ENCODE measurements around the gene RDX.
A peak's percentile ranks its signal among the peaks of the same experiment; 100 is the strongest.
"Not testable (repeated sequence)": the region's sequence is repeated elsewhere in the genome, so short reads cannot be mapped to it uniquely, and the experiment has no call there.

RDX gene

DNA sequence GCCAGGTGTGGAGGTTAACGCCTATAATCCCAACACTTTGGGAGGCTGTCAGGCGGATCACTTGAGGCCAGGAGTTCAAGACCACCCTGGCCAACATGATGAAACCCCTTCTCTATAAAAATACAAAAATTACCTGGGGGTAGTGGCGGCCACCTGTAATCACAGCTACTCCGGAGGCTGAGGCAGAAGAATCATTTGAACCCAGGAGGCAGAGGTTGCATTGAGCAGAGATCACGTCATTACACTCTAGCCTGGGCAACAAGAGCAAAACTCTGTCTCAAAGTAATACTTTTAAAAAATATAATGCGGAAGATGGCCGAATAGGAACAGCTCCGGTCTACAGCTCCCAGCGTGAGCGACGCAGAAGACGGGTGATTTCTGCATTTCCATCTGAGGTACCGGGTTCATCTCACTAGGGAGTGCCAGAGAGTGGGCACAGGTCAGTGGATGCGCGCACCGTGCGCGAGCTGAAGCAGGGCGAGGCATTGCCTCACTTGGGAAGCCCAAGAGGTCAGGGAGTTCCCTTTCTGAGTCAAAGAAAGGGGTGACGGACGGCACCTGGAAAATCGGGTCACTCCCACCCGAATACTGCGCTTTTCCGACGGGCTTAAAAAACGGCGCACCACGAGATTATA is 87.6 kb downstream of the RDX start:
- not testable (repeated sequence) for ATAC-seq; H3K9me3 Mint-ChIP-seq; DNase-seq (ENCODE audit: low spot score in 2 of 2); H3K36me3 Mint-ChIP-seq; H3K4me1 Mint-ChIP-seq
- Mint-ChIP-seq H3K4me3 (peak overlapping the region; percentile 47), H3K27ac (peak overlapping the region; percentile 24)

DNA sequence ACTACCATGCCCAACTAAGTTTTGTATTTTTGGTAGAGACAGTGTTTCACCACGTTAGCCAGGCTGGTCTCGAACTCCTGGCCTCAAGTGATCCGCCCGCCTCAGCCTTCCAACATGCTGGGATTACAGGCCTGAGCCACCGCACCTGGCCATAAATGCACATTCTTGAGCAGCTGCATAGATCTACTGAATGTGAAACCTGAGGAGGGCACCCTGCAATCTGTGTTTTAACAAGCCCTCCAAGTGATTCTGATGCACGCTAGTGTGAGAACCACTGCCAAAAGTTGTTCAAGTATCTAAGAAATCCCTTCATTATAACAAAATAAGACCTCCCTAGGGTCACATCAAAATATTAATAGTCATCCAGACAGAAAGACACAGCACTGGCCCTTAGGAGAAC is 89.3 kb downstream of the RDX start:
- no peak overlapping the region for H3K4me3 Mint-ChIP-seq
- H3K4me1 Mint-ChIP-seq, result no peaks in the 10 kb centered on the region
- ATAC-seq, result no peak
- no peaks in the 10 kb centered on the region for H3K9me3 Mint-ChIP-seq
- H3K36me3 Mint-ChIP-seq, result no peaks in the 10 kb centered on the region
- DNase-seq (ENCODE audit: low spot score in 2 of 2), result no peak
- H3K27ac Mint-ChIP-seq, result no peak overlapping the region

DNA sequence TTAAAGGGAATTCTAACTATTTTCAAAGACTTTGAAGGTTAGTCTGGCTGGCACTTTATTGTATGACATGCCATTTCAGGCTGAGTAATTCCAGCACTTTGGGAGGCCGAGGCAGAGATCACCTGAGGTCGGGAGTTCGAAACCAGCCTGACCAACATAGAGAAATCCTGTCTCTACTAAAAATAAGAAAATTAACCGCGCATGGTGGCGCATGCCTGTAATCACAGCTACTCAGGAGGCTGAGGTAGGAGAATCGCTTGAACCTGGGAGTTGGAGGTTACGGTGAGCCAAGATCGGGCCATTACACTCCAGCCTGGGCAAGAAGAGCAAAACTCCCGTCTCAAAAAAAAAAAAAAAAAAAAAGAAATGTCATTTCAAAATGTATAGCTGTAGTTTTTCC is 95.6 kb downstream of the RDX start:
- H3K27ac Mint-ChIP-seq, result no peak overlapping the region
- no peak overlapping the region for H3K4me3 Mint-ChIP-seq
- no peaks in the 10 kb centered on the region for H3K4me1 Mint-ChIP-seq
- no peak for ATAC-seq
- no peak for DNase-seq (ENCODE audit: low spot score in 2 of 2)
- no peaks in the 10 kb centered on the region for H3K9me3 Mint-ChIP-seq
- no peaks in the 10 kb centered on the region for H3K36me3 Mint-ChIP-seq

DNA sequence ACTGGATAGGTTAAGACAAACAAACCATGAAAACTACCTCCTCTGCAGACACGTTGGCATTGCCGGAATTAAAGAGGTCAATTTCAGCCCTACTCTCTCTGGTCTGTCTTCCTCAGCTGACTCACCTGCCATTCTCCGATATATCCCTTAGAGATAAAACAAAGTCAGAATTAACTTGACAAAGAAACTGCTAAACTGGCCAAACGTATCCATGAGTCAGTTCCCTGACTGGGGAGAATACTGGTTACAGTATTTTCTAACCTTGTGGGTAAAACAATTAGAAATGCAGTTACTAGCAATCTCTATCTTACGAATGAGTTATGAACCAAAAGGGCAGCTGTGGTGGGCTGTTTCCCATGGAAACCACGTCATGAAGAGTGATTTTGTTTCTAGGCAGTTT is 96.2 kb downstream of the RDX start:
- H3K9me3 Mint-ChIP-seq, result no peaks in the 10 kb centered on the region
- no peaks in the 10 kb centered on the region for H3K36me3 Mint-ChIP-seq
- H3K4me3 Mint-ChIP-seq, result no peak overlapping the region
- DNase-seq (ENCODE audit: low spot score in 2 of 2) (no peak), ATAC-seq (no peak)
- H3K4me1 Mint-ChIP-seq, result no peaks in the 10 kb centered on the region
- no peak overlapping the region for H3K27ac Mint-ChIP-seq

DNA sequence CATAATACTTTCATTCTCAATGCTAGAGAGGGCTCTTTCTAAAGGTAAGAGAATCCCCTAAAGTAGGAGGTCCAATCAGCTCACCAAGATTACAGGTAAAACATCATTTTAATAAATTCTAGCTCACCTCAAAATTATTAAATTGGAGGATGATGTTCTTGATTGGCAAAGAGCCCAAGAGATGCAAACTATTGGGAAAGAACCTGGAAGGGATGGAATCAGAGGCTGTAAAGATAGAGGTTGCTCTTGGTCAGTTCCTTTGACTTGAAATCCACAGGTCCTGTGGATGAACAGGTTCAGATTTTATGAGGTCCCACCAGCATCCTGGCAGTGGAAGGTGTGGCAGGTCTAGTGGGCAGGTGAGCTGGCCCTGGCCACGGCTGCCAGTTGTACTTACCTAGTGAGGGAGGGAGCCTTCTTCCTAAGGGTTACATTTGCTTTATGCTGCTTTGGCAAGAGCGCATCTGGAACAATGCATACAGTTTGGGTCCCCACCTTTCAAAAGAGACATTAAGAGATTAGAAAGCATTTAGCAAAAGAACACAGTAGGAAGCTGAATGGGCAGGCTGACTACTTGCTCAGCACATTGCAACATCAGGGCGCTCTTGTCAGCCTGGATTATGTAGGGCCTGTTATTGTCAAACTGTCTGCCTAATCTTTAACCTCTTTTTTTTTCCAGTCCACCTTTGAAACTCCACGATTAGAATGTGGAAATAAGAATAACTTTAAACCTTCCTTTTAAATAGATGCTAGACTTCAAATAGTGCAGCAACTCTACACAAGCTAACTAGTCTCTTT is 97.0 kb downstream of the RDX start:
- ATAC-seq (no peak), DNase-seq (ENCODE audit: low spot score in 2 of 2) (no peak)
- Mint-ChIP-seq H3K4me1 (no peaks in the 10 kb centered on the region), H3K36me3 (no peaks in the 10 kb centered on the region), H3K27ac (no peak overlapping the region), H3K9me3 (no peaks in the 10 kb centered on the region), H3K4me3 (no peak overlapping the region)

DNA sequence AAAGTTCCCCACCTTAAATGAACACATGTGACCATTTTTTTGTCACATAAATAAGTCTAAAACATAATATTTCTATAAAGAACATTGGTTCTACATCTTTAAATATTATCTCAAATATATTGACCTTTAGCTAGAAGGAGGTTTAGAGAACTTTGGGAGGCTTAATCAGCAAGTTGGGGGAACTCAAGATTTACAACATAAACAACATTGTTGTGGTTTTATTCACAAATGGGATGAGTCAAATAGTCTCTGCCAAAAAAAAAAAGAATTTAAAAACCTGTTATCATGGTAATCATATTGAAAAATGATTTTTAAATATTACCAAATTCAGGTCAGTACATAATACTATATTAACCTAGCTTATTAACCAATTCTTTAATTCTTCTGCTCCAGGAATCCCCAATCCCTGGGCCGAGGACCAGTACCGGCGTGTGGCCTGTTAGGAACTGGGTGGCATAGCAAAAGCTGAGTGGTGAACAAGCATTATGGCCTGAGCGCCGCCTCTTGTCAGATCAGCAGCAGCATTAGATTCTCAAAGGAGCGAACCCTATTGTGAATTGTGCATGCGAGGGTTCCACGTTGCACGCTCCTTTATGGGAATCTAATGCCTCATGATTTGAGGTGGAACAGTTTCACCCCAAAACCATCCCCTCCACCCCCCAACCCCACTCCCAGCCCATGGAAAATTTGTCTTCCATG is 98.2 kb downstream of the RDX start:
- no peak overlapping the region for H3K27ac Mint-ChIP-seq
- DNase-seq (ENCODE audit: low spot score in 2 of 2), result no peak
- no peaks in the 10 kb centered on the region for H3K36me3 Mint-ChIP-seq

DNA sequence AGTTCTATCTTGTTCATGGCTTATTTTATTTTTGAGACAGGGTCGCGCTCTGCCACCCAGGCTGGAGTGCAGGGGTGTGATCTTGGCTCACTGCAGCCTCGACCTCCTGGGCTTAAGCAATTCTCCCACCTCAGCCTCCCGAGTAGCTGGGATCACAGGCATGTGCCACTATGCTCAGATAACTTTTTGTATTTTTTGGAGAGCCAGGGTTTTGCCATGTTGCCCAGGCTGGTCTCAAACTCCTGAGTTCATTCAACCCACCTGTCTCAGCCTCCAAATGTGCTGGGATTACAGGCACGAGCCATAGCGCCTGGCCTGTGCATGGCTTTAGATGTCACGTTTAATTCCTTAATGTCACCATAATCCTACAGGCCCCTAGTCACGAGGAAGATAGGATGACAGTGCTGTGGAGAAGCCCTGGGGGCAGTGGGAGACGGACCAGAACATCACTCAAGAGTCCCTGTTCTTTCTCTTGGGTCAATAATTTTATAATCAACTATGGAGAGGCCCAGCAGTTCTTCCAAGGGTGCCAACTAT is 99.5 kb downstream of the RDX start:
- Mint-ChIP-seq H3K27ac (no peak overlapping the region), H3K4me1 (peaks cover 12% of the 10 kb centered on the region)

More for the DNA sequence above, 98.2 kb downstream of the RDX start:
- Mint-ChIP-seq H3K4me3 (no peak overlapping the region), H3K9me3 (no peaks in the 10 kb centered on the region), H3K4me1 (no peaks in the 10 kb centered on the region)
- no peak for ATAC-seq

DNA sequence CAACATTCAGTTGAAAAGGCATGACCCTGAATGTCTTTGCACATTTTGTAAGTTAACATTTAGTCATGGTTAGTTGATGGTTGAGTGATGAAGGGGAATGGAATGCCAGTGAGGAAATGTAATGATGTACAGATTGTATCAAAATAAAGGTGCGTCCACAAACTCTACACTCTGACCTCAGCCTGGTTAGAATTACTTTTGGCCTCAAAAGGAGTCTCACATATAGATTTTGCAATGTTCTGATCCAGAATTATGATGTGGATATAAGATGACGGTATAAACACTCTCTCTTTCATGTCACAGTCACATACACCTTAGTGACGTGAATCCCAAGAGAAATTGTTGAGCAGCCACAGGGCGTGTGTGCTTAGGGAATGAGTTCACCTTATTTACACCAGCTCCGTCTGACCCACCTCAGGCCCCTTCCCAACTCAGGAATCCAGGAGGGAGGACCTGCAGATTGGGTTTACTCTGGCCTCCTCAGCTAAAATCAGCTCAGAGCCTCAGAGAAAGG is 100.1 kb downstream of the RDX start:
- ATAC-seq (peak; percentile 7), DNase-seq (ENCODE audit: low spot score in 2 of 2) (no peak)
- no peak overlapping the region for H3K4me3 Mint-ChIP-seq
- no peak overlapping the region for H3K27ac Mint-ChIP-seq
- peaks cover 15% of the 10 kb centered on the region for H3K4me1 Mint-ChIP-seq
- no peaks in the 10 kb centered on the region for H3K36me3 Mint-ChIP-seq
- no peaks in the 10 kb centered on the region for H3K9me3 Mint-ChIP-seq

More for the DNA sequence above, 99.5 kb downstream of the RDX start:
- Mint-ChIP-seq H3K36me3 (no peaks in the 10 kb centered on the region), H3K4me3 (no peak overlapping the region), H3K9me3 (no peaks in the 10 kb centered on the region)
- no peak for ATAC-seq
- no peak for DNase-seq (ENCODE audit: low spot score in 2 of 2)

DNA sequence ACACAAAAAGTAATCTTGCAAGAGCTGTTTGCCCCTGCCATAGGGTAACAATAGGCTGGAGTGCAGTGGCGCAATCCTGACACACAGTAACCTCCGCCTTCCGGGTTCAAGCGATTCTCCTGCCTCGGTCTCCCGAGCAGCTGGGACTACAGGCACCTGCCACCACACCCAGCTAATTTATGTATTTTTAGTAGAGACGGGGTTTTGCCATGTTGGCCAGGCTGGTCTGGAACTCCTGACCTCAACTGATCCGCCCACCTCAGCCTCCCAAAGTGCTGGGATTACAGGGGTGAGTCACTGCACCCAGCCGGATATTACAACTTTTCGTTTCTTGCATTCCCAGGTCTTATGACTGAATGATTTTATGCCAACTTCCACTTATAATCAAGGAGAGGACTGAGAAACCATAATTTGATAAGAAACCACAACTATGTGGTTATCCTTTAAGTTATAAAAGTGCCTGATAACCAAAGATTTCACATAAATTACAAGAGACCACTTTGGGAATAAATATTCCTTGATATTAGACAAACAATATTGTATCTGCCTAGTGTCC is 102.1 kb downstream of the RDX start:
- H3K9me3 Mint-ChIP-seq; H3K4me3 Mint-ChIP-seq; ATAC-seq; H3K27ac Mint-ChIP-seq; H3K36me3 Mint-ChIP-seq; DNase-seq (ENCODE audit: low spot score in 2 of 2): not testable (repeated sequence)
- H3K4me1 Mint-ChIP-seq, result peaks cover 15% of the 10 kb centered on the region

DNA sequence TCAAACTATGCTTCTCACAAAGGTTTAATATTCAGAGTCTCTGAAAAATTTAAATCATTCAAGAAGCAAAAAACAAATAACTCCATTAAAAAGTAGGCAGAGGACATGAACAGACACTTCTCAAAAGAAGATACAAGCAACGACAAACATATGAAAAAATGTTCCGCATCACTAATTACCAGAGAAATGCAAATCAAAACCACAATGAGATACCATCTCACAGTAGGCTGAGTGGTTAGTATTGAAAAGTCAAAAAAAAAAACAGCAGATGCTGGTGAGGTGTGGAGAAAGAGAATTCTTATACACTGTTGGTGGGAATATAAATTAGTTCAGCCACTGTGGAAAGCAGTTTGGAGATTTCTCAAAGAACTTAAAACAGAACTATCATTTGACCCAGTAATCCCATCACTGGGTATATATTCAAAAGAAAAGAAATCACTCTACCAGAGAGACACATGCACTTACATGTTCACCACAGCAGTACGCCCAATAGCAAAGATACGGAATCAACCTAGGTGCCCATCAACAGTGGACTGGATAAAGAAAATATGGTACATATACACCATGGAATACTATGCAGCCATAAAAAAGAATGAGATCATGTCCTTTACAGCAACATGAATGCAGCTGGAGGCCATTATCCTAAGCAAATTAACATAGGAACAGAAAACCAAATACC is 103.7 kb downstream of the RDX start:
- not testable (repeated sequence) for DNase-seq (ENCODE audit: low spot score in 2 of 2)
- H3K4me1 Mint-ChIP-seq, result peaks cover 15% of the 10 kb centered on the region

DNA sequence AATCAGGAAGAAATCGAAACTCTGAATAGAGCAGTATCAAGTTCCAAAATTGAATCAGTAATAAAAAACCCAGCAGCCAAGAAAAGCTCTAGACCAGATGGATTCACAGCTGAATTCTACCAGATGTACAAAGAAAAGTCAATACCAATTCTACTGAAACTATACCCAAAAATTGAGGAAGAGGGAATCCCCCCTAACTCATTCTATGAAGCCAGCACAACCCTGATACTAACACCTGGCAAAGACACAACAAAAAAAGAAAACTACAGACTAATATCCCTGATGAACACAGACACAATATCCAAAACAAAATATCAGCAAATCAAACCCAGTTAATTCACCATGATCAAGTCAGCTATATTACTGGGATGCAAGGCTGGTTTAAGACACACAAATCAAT is 105.5 kb downstream of the RDX start:
- ATAC-seq (no peak), DNase-seq (ENCODE audit: low spot score in 2 of 2) (no peak)
- H3K9me3 Mint-ChIP-seq, result no peaks in the 10 kb centered on the region
- no peak overlapping the region for H3K4me3 Mint-ChIP-seq
- peaks cover 15% of the 10 kb centered on the region for H3K4me1 Mint-ChIP-seq
- H3K27ac Mint-ChIP-seq, result no peak overlapping the region
- H3K36me3 Mint-ChIP-seq, result no peaks in the 10 kb centered on the region

More for the DNA sequence above, 103.7 kb downstream of the RDX start:
- not testable (repeated sequence) for H3K4me3 Mint-ChIP-seq, H3K27ac Mint-ChIP-seq, H3K36me3 Mint-ChIP-seq, H3K9me3 Mint-ChIP-seq
- ATAC-seq, result peak; percentile 78

DNA sequence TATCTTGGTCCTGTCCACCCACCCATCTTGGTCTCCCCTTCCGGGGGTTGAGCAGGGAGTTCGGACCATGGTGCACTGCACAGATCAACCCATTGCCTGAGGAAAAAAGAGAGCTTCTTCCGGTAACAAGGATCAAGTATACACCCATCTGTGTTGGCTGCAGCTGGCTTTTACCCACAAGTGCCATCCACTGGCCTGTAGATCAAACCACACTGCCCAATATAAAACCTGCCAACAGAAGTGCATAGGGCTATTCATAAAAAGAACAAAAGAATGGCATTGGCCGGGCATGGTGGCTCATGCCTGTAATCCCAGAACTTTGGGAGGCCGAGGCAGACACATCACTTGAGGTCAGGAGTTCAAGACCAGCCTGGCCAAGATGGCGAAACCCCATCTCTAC is 108.7 kb downstream of the RDX start:
- ATAC-seq (no peak), DNase-seq (ENCODE audit: low spot score in 2 of 2) (no peak)
- no peaks in the 10 kb centered on the region for H3K36me3 Mint-ChIP-seq
- H3K4me3 Mint-ChIP-seq, result no peak overlapping the region
- no peak overlapping the region for H3K27ac Mint-ChIP-seq
- peaks cover 11% of the 10 kb centered on the region for H3K4me1 Mint-ChIP-seq
- no peaks in the 10 kb centered on the region for H3K9me3 Mint-ChIP-seq

DNA sequence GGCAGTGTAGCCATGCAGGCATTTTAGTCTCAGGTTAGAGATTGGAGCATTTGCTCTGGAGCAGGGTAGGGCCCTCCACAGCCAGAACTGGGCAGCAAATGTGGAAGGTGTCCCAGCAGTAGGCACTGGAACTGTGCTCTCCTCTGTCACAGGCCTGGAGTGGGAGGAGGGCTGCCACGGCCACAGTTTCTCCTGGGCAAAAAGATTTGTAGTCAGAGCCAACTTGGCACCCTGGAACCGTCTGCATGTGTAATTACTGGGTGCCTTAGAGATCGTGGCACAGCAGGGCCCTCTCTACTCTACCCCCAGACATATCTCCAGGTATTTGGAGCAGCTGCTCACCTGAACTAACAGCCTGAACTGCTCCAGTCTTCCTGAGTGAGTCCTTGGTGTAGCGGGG is 109.5 kb downstream of the RDX start:
- ATAC-seq, result no peak
- H3K9me3 Mint-ChIP-seq, result no peaks in the 10 kb centered on the region
- H3K4me1 Mint-ChIP-seq, result peaks cover 2% of the 10 kb centered on the region
- H3K27ac Mint-ChIP-seq, result no peak overlapping the region
- H3K4me3 Mint-ChIP-seq, result no peak overlapping the region
- H3K36me3 Mint-ChIP-seq, result no peaks in the 10 kb centered on the region
- peak in 1 of 2 donors; percentile 40 for DNase-seq (ENCODE audit: low spot score in 2 of 2)

DNA sequence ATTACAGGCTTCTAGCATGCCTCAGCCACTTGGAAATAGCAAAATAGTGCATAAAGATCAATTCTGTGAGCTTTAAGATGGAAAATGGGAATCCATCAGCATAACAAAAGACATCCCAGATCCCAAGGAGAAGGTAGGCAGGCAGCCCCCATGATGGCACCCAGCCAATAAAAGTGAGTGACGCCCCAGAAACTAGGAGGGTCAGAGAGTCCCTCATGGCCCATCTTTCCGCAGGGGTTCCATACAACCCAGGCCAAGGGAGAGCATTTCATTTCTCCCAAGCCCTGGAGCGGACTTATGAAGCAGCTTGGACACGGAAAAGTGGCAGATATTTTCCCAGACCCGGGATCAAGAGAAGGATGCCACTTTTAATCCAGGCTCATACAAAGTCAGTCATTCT is 110.0 kb downstream of the RDX start:
- H3K4me3 Mint-ChIP-seq, result no peak overlapping the region
- no peak for DNase-seq (ENCODE audit: low spot score in 2 of 2)
- no peak for ATAC-seq
- no peaks in the 10 kb centered on the region for H3K4me1 Mint-ChIP-seq
- H3K36me3 Mint-ChIP-seq, result no peaks in the 10 kb centered on the region
- no peak overlapping the region for H3K27ac Mint-ChIP-seq
- no peaks in the 10 kb centered on the region for H3K9me3 Mint-ChIP-seq

DNA sequence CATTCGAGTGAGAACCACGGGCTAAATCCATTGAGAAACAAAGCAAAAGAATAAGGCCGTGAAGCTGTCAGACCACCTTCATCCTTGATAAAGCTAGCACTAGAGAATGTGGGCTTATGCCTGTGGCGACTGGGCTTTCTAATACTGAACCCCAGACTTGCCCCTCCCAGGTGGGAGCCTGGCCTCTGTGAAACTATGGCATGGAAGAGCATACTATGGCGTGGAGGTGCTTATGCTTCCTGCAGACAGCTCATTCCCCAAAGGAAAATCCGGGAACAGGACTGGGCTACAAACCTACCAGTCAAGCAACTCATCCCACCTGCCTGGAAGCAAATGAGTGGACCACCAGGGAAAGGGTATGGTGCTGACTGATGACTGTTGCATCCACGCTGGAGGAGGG is 110.8 kb downstream of the RDX start:
- ATAC-seq (no peak), DNase-seq (ENCODE audit: low spot score in 2 of 2) (no peak)
- Mint-ChIP-seq H3K4me3 (no peak overlapping the region), H3K9me3 (no peaks in the 10 kb centered on the region), H3K36me3 (no peaks in the 10 kb centered on the region), H3K4me1 (no peaks in the 10 kb centered on the region), H3K27ac (no peak overlapping the region)

Data from stimulated activated effector memory CD8-positive, alpha-beta T cell treated with anti-CD3 and anti-CD28 coated beads, Interleukin-12 subunit alpha, Interleukin-12 subunit beta, amount 100 ng/mL, for 72 hours (primary cell).